Stimulated activated CD8-positive, alpha-beta memory T cell treated with anti-CD3 and anti-CD28 coated beads, Interleukin-4, amount 100 ng/mL, for 4 hours (primary cell): Measurements from ENCODE around the gene SOX6.

ENCODE experiments used
- DNase-seq, 2 donors: peaks; one replicate each; pipeline ENCODE4 v3.0.0-alpha.2; 2020; ENCODE audit warnings: low read depth in 2 of 2, low spot score in 1 of 2

Gene SOX6

GRCh38 chr11:16365581-16366228 is 9.4 kb upstream of the SOX6 start:
- DNase-seq: no peak

- DNase-seq: no peak
These were observed 7.9 kb upstream of the SOX6 start for GRCh38 chr11:16364254-16364653.

GRCh38 chr11:16363706-16364105 is 7.4 kb upstream of the SOX6 start:
- no peak for DNase-seq

- DNase-seq: no peak
These were observed 4.9 kb upstream of the SOX6 start for GRCh38 chr11:16361108-16361865.

- DNase-seq: no peak
These were observed 3.0 kb upstream of the SOX6 start for GRCh38 chr11:16359369-16359768.

- DNase-seq: no peak
These were observed 2.4 kb upstream of the SOX6 start for GRCh38 chr11:16358726-16359125.

GRCh38 chr11:16357775-16358174 is 1.4 kb upstream of the SOX6 start:
- DNase-seq: no peak

- no peak for DNase-seq
These were observed 531 bp upstream of the SOX6 start for GRCh38 chr11:16356761-16357393.

GRCh38 chr11:16352707-16353106 is 3.6 kb downstream of the SOX6 start:
- no peak for DNase-seq

- no peak for DNase-seq
These were observed 6.2 kb downstream of the SOX6 start for GRCh38 chr11:16350125-16350524.

- no peak for DNase-seq
These were observed 8.2 kb downstream of the SOX6 start for GRCh38 chr11:16347928-16348685.

GRCh38 chr11:16346975-16347374 is 9.4 kb downstream of the SOX6 start:
- no peak for DNase-seq

- no peak for DNase-seq
These were observed 14.5 kb downstream of the SOX6 start for GRCh38 chr11:16341853-16342252.

GRCh38 chr11:16338393-16338792 is 18.0 kb downstream of the SOX6 start:
- no peak for DNase-seq

GRCh38 chr11:16337421-16338213 is 18.7 kb downstream of the SOX6 start:
- DNase-seq: no peak

GRCh38 chr11:16336721-16337120 is 19.6 kb downstream of the SOX6 start:
- DNase-seq: no peak

- DNase-seq: no peak
These were observed 20.1 kb downstream of the SOX6 start for GRCh38 chr11:16336204-16336603.

- DNase-seq: no peak
These were observed 20.9 kb downstream of the SOX6 start for GRCh38 chr11:16335236-16335962.

- no peak for DNase-seq
These were observed 29.6 kb downstream of the SOX6 start for GRCh38 chr11:16326679-16327297.

GRCh38 chr11:16322190-16322589 is 34.2 kb downstream of the SOX6 start:
- no peak for DNase-seq
